DND-41 (cell line): ENCODE measurements around the gene TGFBR2.

Experiments used
- ATAC-seq: fragments of 200-7000 bp; cut with Tn5 transposase; 3 replicates; pipeline ENCODE4 v1.9.1; 2021; ENCODE audit warnings: low read depth; ENCODE audit not compliant: insufficient read depth
- DNase-seq: peaks from one replicate; pipeline ENCODE4 v3.0.0-alpha.2; 2020
- H2AFZ ChIP-seq: 2 replicates; pipeline ENCODE4 v1.6.0; 2012; ENCODE audit warnings: low read depth, low read length
- H3K27ac ChIP-seq: 2 replicates; pipeline ENCODE4 v1.5.1; 2012; ENCODE audit warnings: low read length, inconsistent platforms
- H3K27me3 ChIP-seq: fragments of 200-600 bp; sonication (generic); 2 replicates; pipeline ENCODE4 v1.6.0; 2012; ENCODE audit warnings: low read length, mild to moderate bottlenecking, inconsistent platforms; ENCODE audit not compliant: insufficient read depth, poor library complexity
- H3K36me3 ChIP-seq: 2 replicates; pipeline ENCODE4 v1.5.1; 2012; ENCODE audit warnings: low read length, inconsistent platforms; ENCODE audit not compliant: insufficient read depth
- H3K4me1 ChIP-seq: 2 replicates; pipeline ENCODE4 v1.5.1; 2012; ENCODE audit warnings: mild to moderate bottlenecking, low read length; ENCODE audit not compliant: insufficient read depth
- H3K4me2 ChIP-seq: 2 replicates; pipeline ENCODE4 v1.6.0; 2012; ENCODE audit warnings: mild to moderate bottlenecking, moderate library complexity, low read length, inconsistent platforms; ENCODE audit not compliant: insufficient read depth
- H3K4me3 ChIP-seq, 2 experiments: fragments of 200-600 bp in 1 of 2; shearing (Covaris generic) in 1 of 2; 2 replicates each; pipeline ENCODE4 v1.5.1; 2012 to 2016; ENCODE audit warnings: inconsistent platforms in 2 of 2, low read length in 2 of 2, mild to moderate bottlenecking in 2 of 2, low read depth in 1 of 2, moderate library complexity in 1 of 2
- H3K79me2 ChIP-seq: 2 replicates; pipeline ENCODE4 v1.6.0; 2012; ENCODE audit warnings: low read length, inconsistent platforms; ENCODE audit not compliant: insufficient read depth
- H3K9ac ChIP-seq: 2 replicates; pipeline ENCODE4 v1.6.0; 2012; ENCODE audit warnings: low read depth, mild to moderate bottlenecking, inconsistent platforms, low read length, moderate library complexity
- H3K9me3 ChIP-seq: 2 replicates; pipeline ENCODE4 v1.5.1; 2012; ENCODE audit warnings: low read length, moderate library complexity, mild to moderate bottlenecking, inconsistent platforms; ENCODE audit not compliant: insufficient read depth, severe bottlenecking
- H4K20me1 ChIP-seq: 2 replicates; pipeline ENCODE4 v1.6.0; 2012; ENCODE audit warnings: low read length; ENCODE audit not compliant: insufficient read depth
- EZH2 ChIP-seq: IDR thresholded peaks from 3 replicates; pipeline ENCODE4 v1.6.1; 2012; ENCODE audit warnings: borderline replicate concordance, low read depth, mild to moderate bottlenecking, moderate library complexity, low read length, inconsistent platforms; ENCODE audit not compliant: severe bottlenecking
- TF ChIP-seq, protein P1 (sequence below): IDR thresholded peaks from 2 replicates; pipeline ENCODE4 v1.5.1; 2012; ENCODE audit warnings: borderline replicate concordance, low read length, moderate library complexity, mild to moderate bottlenecking; ENCODE audit not compliant: poor library complexity, severe bottlenecking; ENCODE audit errors: extremely low read depth

The TGFBR2 gene

GRCh38 chr3:30638685-30639412 lies 32.4 kb downstream of the TGFBR2 start:
- DNase-seq (no peak), ATAC-seq (no peak)
- no peak overlapping the region for H3K9ac ChIP-seq
- H3K4me3 ChIP-seq, result no peak overlapping the region
- H3K4me2 ChIP-seq, result no peak overlapping the region
- no peak overlapping the region for H3K27ac ChIP-seq
- H3K27me3 ChIP-seq, result no peaks in the 10 kb centered on the region
- peaks cover 57% of the 10 kb centered on the region for H3K4me1 ChIP-seq
- H2AFZ ChIP-seq, result no peak overlapping the region
- H4K20me1 ChIP-seq, result peaks cover 29% of the 10 kb centered on the region
- TF ChIP-seq EZH2, result no peak
- TF ChIP-seq, protein P1, sequence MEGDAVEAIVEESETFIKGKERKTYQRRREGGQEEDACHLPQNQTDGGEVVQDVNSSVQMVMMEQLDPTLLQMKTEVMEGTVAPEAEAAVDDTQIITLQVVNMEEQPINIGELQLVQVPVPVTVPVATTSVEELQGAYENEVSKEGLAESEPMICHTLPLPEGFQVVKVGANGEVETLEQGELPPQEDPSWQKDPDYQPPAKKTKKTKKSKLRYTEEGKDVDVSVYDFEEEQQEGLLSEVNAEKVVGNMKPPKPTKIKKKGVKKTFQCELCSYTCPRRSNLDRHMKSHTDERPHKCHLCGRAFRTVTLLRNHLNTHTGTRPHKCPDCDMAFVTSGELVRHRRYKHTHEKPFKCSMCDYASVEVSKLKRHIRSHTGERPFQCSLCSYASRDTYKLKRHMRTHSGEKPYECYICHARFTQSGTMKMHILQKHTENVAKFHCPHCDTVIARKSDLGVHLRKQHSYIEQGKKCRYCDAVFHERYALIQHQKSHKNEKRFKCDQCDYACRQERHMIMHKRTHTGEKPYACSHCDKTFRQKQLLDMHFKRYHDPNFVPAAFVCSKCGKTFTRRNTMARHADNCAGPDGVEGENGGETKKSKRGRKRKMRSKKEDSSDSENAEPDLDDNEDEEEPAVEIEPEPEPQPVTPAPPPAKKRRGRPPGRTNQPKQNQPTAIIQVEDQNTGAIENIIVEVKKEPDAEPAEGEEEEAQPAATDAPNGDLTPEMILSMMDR, result no peak
- H3K36me3 ChIP-seq, result no peaks in the 10 kb centered on the region
- H3K79me2 ChIP-seq, result peaks cover 95% of the 10 kb centered on the region
- H3K9me3 ChIP-seq, result no peaks in the 10 kb centered on the region

GRCh38 chr3:30639937-30640336 lies 33.5 kb downstream of the TGFBR2 start:
- Histone ChIP-seq H3K9me3 (no peaks in the 10 kb centered on the region), H2AFZ (no peak overlapping the region), H3K36me3 (no peaks in the 10 kb centered on the region), H3K27ac (no peak overlapping the region), H3K9ac (no peak overlapping the region), H3K4me1 (peaks cover 68% of the 10 kb centered on the region), H3K27me3 (no peaks in the 10 kb centered on the region), H3K4me2 (no peak overlapping the region), H4K20me1 (peaks cover 29% of the 10 kb centered on the region), H3K79me2 (peaks cover 89% of the 10 kb centered on the region), H3K4me3 (no peak overlapping the region)
- no peak for TF ChIP-seq EZH2
- TF ChIP-seq, protein P1, result no peak
- ATAC-seq (no peak), DNase-seq (no peak)

DNA sequence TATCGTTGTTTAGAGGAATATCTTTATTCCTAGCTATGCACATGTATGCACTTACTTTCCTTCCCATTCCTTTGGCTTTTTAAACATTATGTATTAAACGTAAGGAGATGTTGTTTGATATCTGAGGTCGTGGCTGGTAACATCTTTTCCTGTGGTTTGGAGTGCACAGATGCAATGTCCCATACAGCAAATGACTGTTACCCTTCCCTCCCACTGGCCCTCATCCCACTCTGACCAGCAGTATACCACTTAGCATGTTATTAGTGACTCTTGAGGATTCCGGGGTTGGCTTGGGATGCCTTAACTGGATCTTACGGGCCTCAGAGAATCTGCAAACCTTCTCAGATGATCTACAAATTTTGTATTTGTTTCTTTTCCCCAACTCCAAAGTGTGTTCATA lies 34.5 kb downstream of the TGFBR2 start:
- H3K4me2 ChIP-seq, result no peak overlapping the region
- peaks cover 75% of the 10 kb centered on the region for H3K4me1 ChIP-seq
- H3K4me3 ChIP-seq, result no peak overlapping the region
- DNase-seq (no peak), ATAC-seq (no peak)
- H3K27me3 ChIP-seq, result no peaks in the 10 kb centered on the region
- H2AFZ ChIP-seq, result no peak overlapping the region
- no peak for TF ChIP-seq EZH2
- TF ChIP-seq, protein P1, result no peak
- peaks cover 29% of the 10 kb centered on the region for H4K20me1 ChIP-seq
- H3K9ac ChIP-seq, result no peak overlapping the region
- peaks cover 84% of the 10 kb centered on the region for H3K79me2 ChIP-seq
- H3K9me3 ChIP-seq, result no peaks in the 10 kb centered on the region
- peak overlapping the region; percentile 37 for H3K27ac ChIP-seq
- H3K36me3 ChIP-seq, result peaks cover 8% of the 10 kb centered on the region
